A549 (cell line): Measurements from ENCODE around the gene RNASE3. TPM values are rescaled to one million over a fixed set of nuclear protein-coding genes. Genes with fewer than 3 reads are reported as not detected.

Source experiments
- ATAC-seq, 2 experiments: fragments of 200-7000 bp in 1 of 2; fragments of >200 bp in 1 of 2; cut with Nextera tagmentation in 1 of 2; cut with Tn5 transposase in 1 of 2; 3 replicates each; pipeline versions ENCODE4 v1.8.0 to v1.9.1; 2018 to 2020; ENCODE audit warnings: mild to moderate bottlenecking in 1 of 2, moderate library complexity in 1 of 2
- CTCF ChIA-PET: fragments of 300-600 bp; sonication (Branson Sonifier 250); formaldehyde crosslinking; extraction: SDS; loops from one replicate; lab custom pipeline; 2021; ENCODE audit warnings: antibody characterized with exemption, inconsistent platforms; lab: Yijun Ruan, JAX
- POLR2A ChIA-PET: fragments of 350-600 bp; formaldehyde crosslinking; extraction: SDS; loops from one replicate; lab custom pipeline; 2021; ENCODE audit warnings: antibody characterized with exemption, inconsistent platforms; lab: Yijun Ruan, JAX
- DNase-seq, 2 experiments: peaks; one replicate each; pipeline versions ENCODE4 v3.0.0 to v3.0.0-alpha.2; 2011 to 2016; ENCODE audit warnings: low read depth in 1 of 2, low spot score in 1 of 2
- FAIRE-seq: peaks from 2 replicates; lab custom pipeline; 2011; peaks lifted over from hg19 to GRCh38; lab: Jason Lieb, UNC
- H3K27ac ChIP-seq, 2 experiments: fragments of >200 bp; sonication (Bioruptor Twin); formaldehyde crosslinking; 3 replicates each; pipeline ENCODE4 v1.5.1; 2016 to 2017
- H3K4me1 ChIP-seq: fragments of >200 bp; sonication (Bioruptor Twin); formaldehyde crosslinking; 3 replicates; pipeline ENCODE4 v1.6.1; 2016
- H3K4me2 ChIP-seq: fragments of >200 bp; sonication (Bioruptor Twin); formaldehyde crosslinking; 3 replicates; pipeline ENCODE4 v1.6.1; 2016
- H3K4me3 ChIP-seq: fragments of >200 bp; sonication (Bioruptor Twin); formaldehyde crosslinking; 3 replicates; pipeline ENCODE4 v1.5.1; 2016
- H3K9me3 ChIP-seq: fragments of >200 bp; sonication (Bioruptor Twin); formaldehyde crosslinking; 3 replicates; pipeline ENCODE4 v1.6.1; 2016
- CBX2 ChIP-seq: fragments of 200-600 bp; sonication (generic); IDR thresholded peaks from 2 replicates; pipeline ENCODE4 v1.6.1; 2016; ENCODE audit warnings: low read depth, mild to moderate bottlenecking, borderline replicate concordance
- CBX8 ChIP-seq: fragments of 200-600 bp; sonication (generic); IDR thresholded peaks from 2 replicates; pipeline ENCODE4 v1.6.1; 2016
- CEBPB ChIP-seq, 2 experiments: fragments of >200 bp in 1 of 2; sonication (Bioruptor Twin) in 1 of 2; formaldehyde crosslinking in 1 of 2; IDR thresholded peaks; 2 replicates each; pipeline ENCODE4 v1.6.1; 2012 to 2016
- E2F6 ChIP-seq: IDR thresholded peaks from 2 replicates; pipeline ENCODE4 v1.6.1; 2012; ENCODE audit warnings: low read depth, borderline replicate concordance
- EHF ChIP-seq: fragments of 250-450 bp; sonication (Bioruptor Pico); IDR thresholded peaks from 2 replicates; pipeline ENCODE4 v1.5.0; 2020; ENCODE audit warnings: mild to moderate bottlenecking
- ELK1 ChIP-seq: fragments of 150-350 bp; IDR thresholded peaks from 2 replicates; pipeline ENCODE4 v1.6.1; 2014; ENCODE audit warnings: low read depth, mild to moderate bottlenecking, low read length
- EP300 ChIP-seq, 2 experiments: fragments of >200 bp; sonication (Bioruptor Twin); formaldehyde crosslinking; IDR thresholded peaks; 2 replicates in 1 of 2; 3 replicates in 1 of 2; pipeline ENCODE4 v1.6.1; 2016 to 2017
- ESRRA ChIP-seq: fragments of 150-350 bp; IDR thresholded peaks from 2 replicates; pipeline ENCODE4 v1.6.1; 2014; ENCODE audit warnings: mild to moderate bottlenecking, low read length, borderline replicate concordance
- FOSB ChIP-seq: fragments of 250-450 bp; sonication (Bioruptor Pico); IDR thresholded peaks from 2 replicates; pipeline ENCODE4 v1.5.0; 2020; ENCODE audit warnings: mild to moderate bottlenecking, moderate library complexity
- FOSL2 ChIP-seq, 2 experiments: fragments of 450-650 bp in 1 of 2; fragments of >200 bp in 1 of 2; sonication (Bioruptor Twin) in 1 of 2; formaldehyde crosslinking; IDR thresholded peaks; 2 replicates each; pipeline versions ENCODE4 v1.5.0 to v1.6.1; 2016 to 2020; ENCODE audit warnings: mild to moderate bottlenecking in 1 of 2, moderate library complexity in 1 of 2
- FOXS1 ChIP-seq: fragments of 250-450 bp; sonication (Bioruptor Pico); IDR thresholded peaks from 2 replicates; pipeline ENCODE4 v1.5.0; 2020; ENCODE audit warnings: mild to moderate bottlenecking, moderate library complexity
- GATA3 ChIP-seq: IDR thresholded peaks from 2 replicates; pipeline ENCODE4 v1.6.1; 2012; ENCODE audit warnings: borderline replicate concordance
- HDAC2 ChIP-seq: fragments of 200-600 bp; sonication (generic); IDR thresholded peaks from 2 replicates; pipeline ENCODE4 v1.6.1; 2016
- HOXB5 ChIP-seq: fragments of 250-450 bp; sonication (Bioruptor Pico); IDR thresholded peaks from 2 replicates; pipeline ENCODE4 v1.5.0; 2020; ENCODE audit warnings: mild to moderate bottlenecking, moderate library complexity
- JUN ChIP-seq, 2 experiments: fragments of >200 bp; sonication (Bioruptor Twin); formaldehyde crosslinking; IDR thresholded peaks; 2 replicates in 1 of 2; 3 replicates in 1 of 2; pipeline ENCODE4 v1.6.1; 2016 to 2017
- JUNB ChIP-seq: fragments of >200 bp; sonication (Bioruptor Twin); formaldehyde crosslinking; IDR thresholded peaks from 2 replicates; pipeline ENCODE4 v1.6.1; 2016
- KDM5A ChIP-seq: fragments of 200-600 bp; sonication (generic); IDR thresholded peaks from 2 replicates; pipeline ENCODE4 v1.6.1; 2016; ENCODE audit warnings: antibody characterized with exemption, mild to moderate bottlenecking
- MAZ ChIP-seq: fragments of 150-350 bp; IDR thresholded peaks from 2 replicates; pipeline ENCODE4 v1.6.1; 2014; ENCODE audit warnings: antibody characterized with exemption, low read depth, low read length, borderline replicate concordance
- MYC ChIP-seq: IDR thresholded peaks from 2 replicates; pipeline ENCODE4 v1.6.1; 2012; ENCODE audit warnings: mild to moderate bottlenecking, inconsistent platforms, low read length, improper control_type of control experiment, borderline replicate concordance
- RARB ChIP-seq: fragments of 250-450 bp; sonication (Bioruptor Pico); IDR thresholded peaks from 2 replicates; pipeline ENCODE4 v1.8.0; 2021; ENCODE audit warnings: mild to moderate bottlenecking, moderate library complexity
- RCOR1 ChIP-seq: fragments of 150-350 bp; IDR thresholded peaks from 2 replicates; pipeline ENCODE4 v1.6.1; 2014; ENCODE audit warnings: antibody characterized with exemption, low read length, low read depth
- TFCP2L1 ChIP-seq: fragments of 250-450 bp; sonication (Bioruptor Pico); IDR thresholded peaks from 2 replicates; pipeline ENCODE4 v1.5.0; 2021; ENCODE audit warnings: mild to moderate bottlenecking
- USF2 ChIP-seq: fragments of 450-650 bp; IDR thresholded peaks from 2 replicates; pipeline ENCODE4 v1.6.1; 2014; ENCODE audit warnings: antibody characterized with exemption
- ZC3H11A ChIP-seq: fragments of 450-650 bp; IDR thresholded peaks from 2 replicates; pipeline ENCODE4 v1.6.1; 2014; ENCODE audit warnings: antibody characterized with exemption, mild to moderate bottlenecking
- ZFP36 ChIP-seq: fragments of 450-650 bp; IDR thresholded peaks from 2 replicates; pipeline ENCODE4 v1.6.1; 2014; ENCODE audit warnings: borderline replicate concordance; ENCODE audit not compliant: partially characterized antibody
- ZNF302 ChIP-seq: fragments of 250-450 bp; sonication (Bioruptor Pico); IDR thresholded peaks from 2 replicates; pipeline ENCODE4 v1.9.0; 2021; ENCODE audit warnings: inconsistent platforms, mild to moderate bottlenecking, moderate library complexity
- WGBS: methylation state at CpG from one replicate; pipeline ENCODE4 v1.1.6; 2017; ENCODE audit errors: missing lambda C conversion rate; 5-methylcytosine and 5-hydroxymethylcytosine counted together
- polyA plus RNA-seq, 4 experiments: library from polyadenylated mRNA; depleted of rRNA in 3 of 4; stranded (reverse); fragments of >200 nt; fragmentation: RNase III in 1 of 4; extraction: RNeasy Plus Mini Kit Qiagen cat#74134 plus additional on column Dnase treatment in 1 of 4; gene quantifications; 2 replicates in 3 of 4; 3 replicates in 1 of 4; pipeline ENCODE4 v1.2.3, GENCODE V29; 2011 to 2017
- TF ChIP-seq, protein P1 (sequence below): IDR thresholded peaks from 2 replicates; pipeline ENCODE4 v1.6.1; 2012
- TF ChIP-seq, protein P2 (sequence below): fragments of >200 bp; sonication (Bioruptor Twin); formaldehyde crosslinking; IDR thresholded peaks from 2 replicates; pipeline ENCODE4 v1.6.1; 2016

RNASE3 gene
- polyA plus RNA-seq, 2 of the 4 experiments (the other 2 are of a cell fraction) = not detected

GRCh38 chr14:20848955-20849570 lies 42.1 kb upstream of the RNASE3 start:
- WGBS = 0% methylated on average over 4 of the region's 4 CpGs
- Histone ChIP-seq H3K9me3 (no peaks in the 10 kb centered on the region), H3K4me3 (peak overlapping the region; percentile 31), H3K27ac (peak overlapping the region; percentile 94 to 96), H3K4me2 (peak overlapping the region; percentile 97), H3K4me1 (peaks cover 40% of the 10 kb centered on the region)
- ATAC-seq = peak; percentile 75 to 80
- TF ChIP-seq HOXB5 (CRISPR knock-in tag) = 0 out of 2 replicates have a peak, but pooled peaks have one; percentile 1
- TF ChIP-seq FOSL2 (IDR thresholded peaks at IDR 0.05) = no peak
- peak; percentile 17; the same call in 1 of the 2 replicates for TF ChIP-seq FOSL2 (CRISPR knock-in tag; IDR thresholded peaks at IDR 0.05)
- TF ChIP-seq, protein P1, sequence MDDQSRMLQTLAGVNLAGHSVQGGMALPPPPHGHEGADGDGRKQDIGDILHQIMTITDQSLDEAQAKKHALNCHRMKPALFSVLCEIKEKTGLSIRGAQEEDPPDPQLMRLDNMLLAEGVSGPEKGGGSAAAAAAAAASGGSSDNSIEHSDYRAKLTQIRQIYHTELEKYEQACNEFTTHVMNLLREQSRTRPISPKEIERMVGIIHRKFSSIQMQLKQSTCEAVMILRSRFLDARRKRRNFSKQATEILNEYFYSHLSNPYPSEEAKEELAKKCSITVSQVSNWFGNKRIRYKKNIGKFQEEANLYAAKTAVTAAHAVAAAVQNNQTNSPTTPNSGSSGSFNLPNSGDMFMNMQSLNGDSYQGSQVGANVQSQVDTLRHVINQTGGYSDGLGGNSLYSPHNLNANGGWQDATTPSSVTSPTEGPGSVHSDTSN = peak; percentile 43
- no peak for TF ChIP-seq MYC
- no peak for TF ChIP-seq CBX2
- no peak for TF ChIP-seq USF2
- TF ChIP-seq JUNB = 0 out of 2 replicates have a peak, but pooled peaks have one; percentile 40
- TF ChIP-seq GATA3 = peak; percentile 66; the same call in 1 of the 2 replicates
- peak in 1 of 2 experiments; percentile 35; a peak in 2 of 4 replicates for TF ChIP-seq CEBPB (IDR thresholded peaks at IDR 0.05)
- 0 out of 2 replicates have a peak, but pooled peaks have one; percentile 24 for TF ChIP-seq HDAC2
- TF ChIP-seq EP300 (IDR thresholded peaks at IDR 0.05) = peak in 1 of 2 experiments; percentile 34; a peak in 1 of 5 replicates
- peak; percentile 89; the same call in 1 of the 2 replicates for TF ChIP-seq RARB (CRISPR knock-in tag)
- peak in 1 of 2 experiments; percentile 26; a peak in 2 of 5 replicates for TF ChIP-seq JUN (IDR thresholded peaks at IDR 0.05)
- DNase-seq = peak; percentile 26 to 77
- peak; percentile 61 for FAIRE-seq
- CTCF ChIA-PET = interaction anchor here (0.8 to 6.3 kb wide), 10 partner anchors 9 to 192 kb away, joined by 3 to 64 read pairs (median 6); no protein-coding TSS in a partner anchor
- POLR2A ChIA-PET = interaction anchor here (0.7 to 2.5 kb wide), 6 partner anchors 12 to 167 kb away, joined by 3 to 10 read pairs (median 3); partner anchors contain the start of gene RNASE1

DNA sequence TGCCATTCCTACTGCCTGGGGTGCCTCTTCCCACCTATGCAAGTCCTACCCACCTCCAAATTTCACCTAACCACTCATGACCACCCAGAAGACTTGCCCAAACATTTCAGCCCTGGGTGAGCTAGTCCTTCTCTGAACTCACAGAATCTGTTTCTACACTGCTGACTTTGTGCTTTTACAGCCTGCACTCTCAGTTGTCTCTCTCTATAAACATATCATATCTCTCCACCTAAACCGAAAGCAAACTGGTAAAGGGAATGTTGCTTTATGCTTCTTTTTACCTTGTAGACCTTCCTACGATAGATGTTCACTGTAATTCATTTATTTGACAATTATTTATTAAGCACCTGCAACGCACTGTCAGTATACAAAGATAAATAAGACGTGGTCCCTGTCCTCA lies 38.1 kb upstream of the RNASE3 start:
- peaks cover 43% of the 10 kb centered on the region for H3K4me1 ChIP-seq
- 82% methylated on average over 4 of the region's 4 CpGs for WGBS
- CTCF ChIA-PET = interaction anchor here (1.0 to 6.3 kb wide), 6 partner anchors 16 to 240 kb away, joined by 3 to 64 read pairs (median 5); no protein-coding TSS in a partner anchor
- peak overlapping the region in 1 of 2 experiments; percentile 63; a peak in 3 of 6 replicates for H3K27ac ChIP-seq
- POLR2A ChIA-PET = no interaction called here
- no peak for FAIRE-seq
- no peak overlapping the region for H3K4me2 ChIP-seq
- TF ChIP-seq HOXB5 (CRISPR knock-in tag) (no peak), FOXS1 (CRISPR knock-in tag) (no peak)
- TF ChIP-seq, all 56 proteins: peak for 0
- DNase-seq = no peak
- no peaks in the 10 kb centered on the region for H3K9me3 ChIP-seq
- no peak for ATAC-seq
- no peak overlapping the region for H3K4me3 ChIP-seq

- DNase-seq (peak; percentile 69 to 83), ATAC-seq (peak; percentile 97 to 98), FAIRE-seq (peak; percentile 61)
- H3K9me3 ChIP-seq = no peaks in the 10 kb centered on the region
- H3K4me2 ChIP-seq = peak overlapping the region; percentile 27
- WGBS = 7% methylated on average over 8 of the region's 8 CpGs
- POLR2A ChIA-PET = no interaction called here
- CTCF ChIA-PET = interaction anchor here (0.6 to 3.8 kb wide), 37 partner anchors 10 to 199 kb away, joined by 3 to 81 read pairs (median 4); partner anchors contain the start of genes ANG and RNASE3
- H3K27ac ChIP-seq = peak overlapping the region in 1 of 2 experiments; percentile 34; a peak in 2 of 6 replicates
- no peak overlapping the region for H3K4me3 ChIP-seq
- peaks cover 26% of the 10 kb centered on the region for H3K4me1 ChIP-seq
- TF ChIP-seq, protein P2, sequence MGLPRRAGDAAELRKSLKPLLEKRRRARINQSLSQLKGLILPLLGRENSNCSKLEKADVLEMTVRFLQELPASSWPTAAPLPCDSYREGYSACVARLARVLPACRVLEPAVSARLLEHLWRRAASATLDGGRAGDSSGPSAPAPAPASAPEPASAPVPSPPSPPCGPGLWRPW = no peak
- TF ChIP-seq KDM5A (no peak), FOSB (CRISPR knock-in tag) (no peak), ESRRA (no peak), HOXB5 (CRISPR knock-in tag) (no peak), GATA3 (no peak), RCOR1 (no peak), E2F6 (no peak), MAZ (no peak), ZFP36 (no peak), JUN (IDR thresholded peaks at IDR 0.05) (no peak), CBX2 (no peak), TFCP2L1 (CRISPR knock-in tag) (no peak), JUNB (no peak), ZC3H11A (no peak), FOSL2 (IDR thresholded peaks at IDR 0.05) (no peak), FOSL2 (CRISPR knock-in tag; IDR thresholded peaks at IDR 0.05) (no peak), ZNF302 (CRISPR knock-in tag) (no peak), ELK1 (no peak), CBX8 (no peak), EHF (CRISPR knock-in tag) (no peak)
Observed at GRCh38 chr14:20855652-20856291, 35.4 kb upstream of the RNASE3 start.
